Body of pancreas (tissue), 4 donors: Measurements from ENCODE around the gene ITGA4. TPM values are rescaled to one million over a fixed set of nuclear protein-coding genes. Genes with fewer than 3 reads are reported as not detected.

Source experiments
- ATAC-seq: fragments of 150-250 bp; one replicate; pipeline ENCODE4 v1.9.1; 2016
- DNase-seq, 4 donors: peaks; one replicate each; pipeline ENCODE4 v3.0.0-alpha.2; 2019
- H3K27ac ChIP-seq, 4 donors: fragments of 200-600 bp; sonication (generic); 1 replicate in 3 of 4; 2 replicates in 1 of 4; pipeline versions ENCODE4 v1.5.1 to v1.6.1; 2016 to 2019; ENCODE audit warnings: mild to moderate bottlenecking in 1 of 4, mixed read lengths in 1 of 4, moderate library complexity in 1 of 4
- H3K27me3 ChIP-seq, 2 donors: fragments of 200-600 bp; sonication (generic); one replicate each; pipeline ENCODE4 v1.6.0; 2016; ENCODE audit warnings: mild to moderate bottlenecking in 1 of 2
- H3K36me3 ChIP-seq, 2 donors: fragments of 200-600 bp; sonication (generic); replicated peaks in 1 of 2; 2 replicates each; pipeline ENCODE4 v1.5.1; 2016; ENCODE audit warnings: low read depth in 2 of 2; ENCODE audit not compliant: insufficient read depth in 1 of 2
- H3K4me1 ChIP-seq: fragments of 200-600 bp; sonication (generic); one replicate; pipeline ENCODE4 v1.6.0; 2016
- H3K4me3 ChIP-seq, 2 donors: fragments of 200-600 bp; sonication (generic); 1 replicate in 1 of 2; 2 replicates in 1 of 2; pipeline ENCODE4 v1.5.1; 2016 to 2019
- H3K9me3 ChIP-seq, 3 donors: fragments of 200-600 bp; sonication (generic); 1 replicate in 2 of 3; 2 replicates in 1 of 3; pipeline ENCODE4 v1.5.1; 2016
- POLR2A ChIP-seq, 3 donors: fragments of 450-650 bp; IDR thresholded peaks; one replicate each; pipeline ENCODE4 v1.6.1; 2016; ENCODE audit warnings: antibody characterized with exemption in 3 of 3, mild to moderate bottlenecking in 2 of 3
- whole genome bisulfite sequencing, 2 donors: methylation state at CpG; one replicate each; pipeline ENCODE4 v1.1.5; 2017; 5-methylcytosine and 5-hydroxymethylcytosine counted together
- intact Hi-C: fragments of 100-400 bp; cut with DNase I; formaldehyde crosslinking; loops from one replicate; pipeline ENCODE4 v1.15.1; 2023
- total RNA-seq, 2 donors: library from RNA; depleted of rRNA; stranded (reverse); fragments of >200 nt; gene quantifications; one replicate each; pipeline ENCODE4 v1.1.0, GENCODE V29; 2016
- TF ChIP-seq, protein P1 (sequence below), 7 experiments: fragments of 450-650 bp in 4 of 7; fragments of 200-600 bp in 3 of 7; sonication (generic) in 3 of 7; IDR thresholded peaks; one replicate each; pipeline ENCODE4 v1.5.1; 2016 to 2019; ENCODE audit warnings: antibody characterized with exemption in 7 of 7

ITGA4 gene
- total RNA-seq, 2 donors from 2014 or later = 3.4 to 4.3 TPM

- WGBS, 2 donors = 45 to 47% methylated on average over 3 of the region's 3 CpGs
- no peak for ATAC-seq
- intact Hi-C loops = no loop called here
Observed at GRCh38 chr2:181471226-181471625, 14.0 kb downstream of the ITGA4 start.

GRCh38 chr2:181471783-181472182 is 14.6 kb downstream of the ITGA4 start:
- Histone ChIP-seq H3K4me1 (no peaks in the 10 kb centered on the region), H3K9me3 (no peaks in the 10 kb centered on the region), H3K4me3 (no peak overlapping the region), H3K27me3 (no peaks in the 10 kb centered on the region), H3K27ac (no peak overlapping the region), H3K36me3 (no peaks in the 10 kb centered on the region)
- intact Hi-C loops = no loop called here
- TF ChIP-seq, protein P1, sequence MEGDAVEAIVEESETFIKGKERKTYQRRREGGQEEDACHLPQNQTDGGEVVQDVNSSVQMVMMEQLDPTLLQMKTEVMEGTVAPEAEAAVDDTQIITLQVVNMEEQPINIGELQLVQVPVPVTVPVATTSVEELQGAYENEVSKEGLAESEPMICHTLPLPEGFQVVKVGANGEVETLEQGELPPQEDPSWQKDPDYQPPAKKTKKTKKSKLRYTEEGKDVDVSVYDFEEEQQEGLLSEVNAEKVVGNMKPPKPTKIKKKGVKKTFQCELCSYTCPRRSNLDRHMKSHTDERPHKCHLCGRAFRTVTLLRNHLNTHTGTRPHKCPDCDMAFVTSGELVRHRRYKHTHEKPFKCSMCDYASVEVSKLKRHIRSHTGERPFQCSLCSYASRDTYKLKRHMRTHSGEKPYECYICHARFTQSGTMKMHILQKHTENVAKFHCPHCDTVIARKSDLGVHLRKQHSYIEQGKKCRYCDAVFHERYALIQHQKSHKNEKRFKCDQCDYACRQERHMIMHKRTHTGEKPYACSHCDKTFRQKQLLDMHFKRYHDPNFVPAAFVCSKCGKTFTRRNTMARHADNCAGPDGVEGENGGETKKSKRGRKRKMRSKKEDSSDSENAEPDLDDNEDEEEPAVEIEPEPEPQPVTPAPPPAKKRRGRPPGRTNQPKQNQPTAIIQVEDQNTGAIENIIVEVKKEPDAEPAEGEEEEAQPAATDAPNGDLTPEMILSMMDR (IDR thresholded peaks at IDR 0.05) = no peak
- no peak for TF ChIP-seq POLR2A (IDR thresholded peaks at IDR 0.05)
- DNase-seq (no peak), ATAC-seq (no peak)

More at GRCh38 chr2:181471226-181471625, 14.0 kb downstream of the ITGA4 start:
- no peak for DNase-seq
- Histone ChIP-seq H3K4me3 (no peak overlapping the region), H3K4me1 (no peaks in the 10 kb centered on the region), H3K27ac (no peak overlapping the region), H3K27me3 (no peaks in the 10 kb centered on the region), H3K36me3 (no peaks in the 10 kb centered on the region), H3K9me3 (peaks cover 0 to 1% (median 0%) of the 10 kb centered on the region in 3 donors)
- TF ChIP-seq, protein P1 (IDR thresholded peaks at IDR 0.05) = no peak

DNA sequence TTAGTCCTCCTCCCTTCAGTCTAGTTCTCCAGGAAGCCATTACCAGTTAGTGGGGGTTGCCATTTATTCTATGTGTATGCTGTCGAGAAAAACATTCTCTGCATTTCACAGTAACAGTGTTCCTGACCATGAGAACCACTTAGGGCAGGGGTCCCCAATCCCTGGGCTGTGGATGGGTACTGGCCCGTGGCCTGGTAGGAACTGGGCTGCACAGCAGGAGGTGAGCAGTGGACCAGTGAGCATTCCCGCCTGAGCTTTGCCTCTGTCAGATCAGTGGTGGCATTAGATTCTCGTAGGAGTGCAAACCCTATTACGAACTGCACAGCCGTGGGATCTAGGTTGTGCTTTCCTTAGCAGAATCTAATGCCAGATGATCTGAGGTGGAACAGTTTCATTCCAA is 15.8 kb downstream of the ITGA4 start:
- intact Hi-C loops = no loop called here
- TF ChIP-seq, protein P1 (IDR thresholded peaks at IDR 0.05) = no peak
- TF ChIP-seq POLR2A (IDR thresholded peaks at IDR 0.05) = no peak
- 82 to 88% methylated on average over 6 of the region's 6 CpGs for WGBS, 2 donors
- no peak overlapping the region for H3K27ac ChIP-seq
- no peak for ATAC-seq
- DNase-seq = no peak
- H3K27me3 ChIP-seq = no peaks in the 10 kb centered on the region
- H3K4me3 ChIP-seq = no peak overlapping the region
- H3K36me3 ChIP-seq = no peaks in the 10 kb centered on the region
- no peaks in the 10 kb centered on the region for H3K9me3 ChIP-seq
- H3K4me1 ChIP-seq = no peaks in the 10 kb centered on the region

DNA sequence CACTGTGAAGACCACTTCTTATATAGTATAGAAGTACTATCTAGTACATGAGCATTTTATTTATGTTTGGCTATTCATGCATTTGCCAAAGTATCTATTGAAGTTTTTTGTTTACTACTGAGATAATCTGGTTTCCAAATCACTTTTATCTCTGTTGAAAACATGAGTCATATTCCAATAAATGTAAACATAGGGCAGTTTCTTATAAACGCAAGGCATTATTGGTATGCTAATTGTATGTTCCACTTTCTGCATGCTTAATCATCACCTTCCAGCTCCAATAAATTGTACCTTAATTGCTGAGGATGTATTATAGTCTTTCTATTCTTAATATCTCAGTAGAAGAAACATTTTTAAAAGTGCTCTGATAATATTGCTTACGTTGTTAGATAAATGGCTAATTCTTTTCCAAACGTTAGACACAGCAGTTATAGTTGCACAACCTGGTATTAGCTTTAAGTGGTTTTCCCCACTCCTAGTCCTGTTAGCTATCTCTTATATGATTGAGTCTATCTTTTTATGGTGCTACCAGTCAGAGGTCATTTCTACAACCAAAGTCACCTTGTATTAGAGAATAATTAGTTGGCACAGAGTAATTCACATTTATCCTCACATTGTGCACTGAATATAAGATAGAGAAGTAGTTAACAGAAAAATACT is 17.2 kb downstream of the ITGA4 start:
- no peak for ATAC-seq
- TF ChIP-seq, protein P1 (IDR thresholded peaks at IDR 0.05) = no peak
- TF ChIP-seq POLR2A (IDR thresholded peaks at IDR 0.05) = no peak
- no peak for DNase-seq
- Histone ChIP-seq H3K4me3 (no peak overlapping the region), H3K27ac (no peak overlapping the region), H3K4me1 (no peaks in the 10 kb centered on the region), H3K27me3 (no peaks in the 10 kb centered on the region), H3K36me3 (no peaks in the 10 kb centered on the region), H3K9me3 (no peaks in the 10 kb centered on the region)
- WGBS, 2 donors = 29 to 36% methylated on average over 3 of the region's 3 CpGs
- intact Hi-C loops = no loop called here

GRCh38 chr2:181483211-181483610 is 26.0 kb downstream of the ITGA4 start:
- TF ChIP-seq, protein P1 (IDR thresholded peaks at IDR 0.05) = no peak
- no peak for TF ChIP-seq POLR2A (IDR thresholded peaks at IDR 0.05)
- Histone ChIP-seq H3K27me3 (no peaks in the 10 kb centered on the region), H3K36me3 (no peaks in the 10 kb centered on the region), H3K4me1 (no peaks in the 10 kb centered on the region), H3K27ac (no peak overlapping the region), H3K4me3 (no peak overlapping the region), H3K9me3 (no peaks in the 10 kb centered on the region)
- 54 to 56% methylated on average over 2 of the region's 2 CpGs for WGBS, 2 donors
- intact Hi-C loops = no loop called here
- ATAC-seq (no peak), DNase-seq (no peak)
